ENCODE results near the gene FIGNL2.
"Not testable (repeated sequence)": the region's sequence is repeated elsewhere in the genome, so short reads cannot be mapped to it uniquely, and the experiment has no call there.

Gene FIGNL2

GRCh38 chr12:51833448-51834227 lies 14.9 kb downstream of the FIGNL2 start:
- DNase-seq = no peak

GRCh38 chr12:51832354-51833107 lies 16.0 kb downstream of the FIGNL2 start:
- DNase-seq = no peak

- not testable (repeated sequence) for DNase-seq
Observed at GRCh38 chr12:51831817-51832216, 16.7 kb downstream of the FIGNL2 start.

GRCh38 chr12:51829641-51830040 lies 18.9 kb downstream of the FIGNL2 start:
- no peak for DNase-seq

- no peak for DNase-seq
Observed at GRCh38 chr12:51829011-51829481, 19.5 kb downstream of the FIGNL2 start.

GRCh38 chr12:51827925-51828818 lies 20.3 kb downstream of the FIGNL2 start:
- DNase-seq = peak; percentile 74

GRCh38 chr12:51826881-51827280 lies 21.6 kb downstream of the FIGNL2 start:
- no peak for DNase-seq

- DNase-seq = no peak
Observed at GRCh38 chr12:51825216-51825615, 23.3 kb downstream of the FIGNL2 start.

GRCh38 chr12:51823875-51824565 lies 24.5 kb downstream of the FIGNL2 start:
- DNase-seq = no peak

GRCh38 chr12:51822956-51823355 lies 25.6 kb downstream of the FIGNL2 start:
- no peak for DNase-seq

- DNase-seq = no peak
Observed at GRCh38 chr12:51822261-51822616, 26.3 kb downstream of the FIGNL2 start.

- peak; percentile 37 for DNase-seq
Observed at GRCh38 chr12:51821440-51822260, 26.9 kb downstream of the FIGNL2 start.

- DNase-seq = peak; percentile 87
Observed at GRCh38 chr12:51820526-51821439, 27.7 kb downstream of the FIGNL2 start.

GRCh38 chr12:51819736-51820525 lies 28.6 kb downstream of the FIGNL2 start:
- no peak for DNase-seq

GRCh38 chr12:51818566-51819300 lies 29.8 kb downstream of the FIGNL2 start:
- no peak for DNase-seq

- DNase-seq = no peak
Observed at GRCh38 chr12:51818086-51818485, 30.4 kb downstream of the FIGNL2 start.

- DNase-seq = no peak
Observed at GRCh38 chr12:51817027-51817953, 31.2 kb downstream of the FIGNL2 start.

- DNase-seq = no peak
Observed at GRCh38 chr12:51815571-51815970, 32.9 kb downstream of the FIGNL2 start.
